COLO668 (cell line): ENCODE data around the gene NPLOC4.
"Not testable (repeated sequence)": the region's sequence is repeated elsewhere in the genome, so short reads cannot be mapped to it uniquely, and the experiment has no call there.

Experiments used
- DNase-seq: peaks from one replicate; lab custom pipeline; 2025; ENCODE audit not compliant: unreplicated experiment; lab: John Stamatoyannopoulos, UW

Gene NPLOC4

GRCh38 chr17:81535480-81536298 is 101.2 kb downstream of the NPLOC4 start:
- DNase-seq, result no peak

- DNase-seq, result no peak
Observed at GRCh38 chr17:81535007-81535328, 101.9 kb downstream of the NPLOC4 start.

GRCh38 chr17:81534157-81535006 is 102.5 kb downstream of the NPLOC4 start:
- peak; percentile 12 for DNase-seq

- DNase-seq, result no peak
Observed at GRCh38 chr17:81533339-81534141, 103.4 kb downstream of the NPLOC4 start.

GRCh38 chr17:81532490-81533287 is 104.2 kb downstream of the NPLOC4 start:
- DNase-seq, result no peak

GRCh38 chr17:81531998-81532404 is 104.9 kb downstream of the NPLOC4 start:
- DNase-seq, result not testable (repeated sequence)

GRCh38 chr17:81531013-81531412 is 105.9 kb downstream of the NPLOC4 start:
- not testable (repeated sequence) for DNase-seq

GRCh38 chr17:81529437-81529803 is 107.5 kb downstream of the NPLOC4 start:
- DNase-seq, result no peak

GRCh38 chr17:81528651-81529436 is 108.1 kb downstream of the NPLOC4 start:
- peak; percentile 85 for DNase-seq

- no peak for DNase-seq
Observed at GRCh38 chr17:81528384-81528650, 108.6 kb downstream of the NPLOC4 start.

GRCh38 chr17:81527591-81528383 is 109.1 kb downstream of the NPLOC4 start, which contains the start of gene FSCN2:
FSCN2 (plus strand) TSS chr17:81528377; CDS start chr17:81528532, 155 bp downstream.
- DNase-seq, result peak; percentile 56

- peak; percentile 24 for DNase-seq
Observed at GRCh38 chr17:81526662-81527571, 110.0 kb downstream of the NPLOC4 start.

- no peak for DNase-seq
Observed at GRCh38 chr17:81524865-81525159, 112.1 kb downstream of the NPLOC4 start.

GRCh38 chr17:81524039-81524864 is 112.7 kb downstream of the NPLOC4 start:
- DNase-seq, result no peak

- DNase-seq, result peak; percentile 42
Observed at GRCh38 chr17:81523402-81524038, 113.4 kb downstream of the NPLOC4 start.

- DNase-seq, result no peak
Observed at GRCh38 chr17:81522491-81523401, 114.2 kb downstream of the NPLOC4 start.
